Measurements from ENCODE around the gene GTPBP4.
"Not testable (repeated sequence)": the region's sequence is repeated elsewhere in the genome, so short reads cannot be mapped to it uniquely, and the experiment has no call there.

GTPBP4 gene

DNA sequence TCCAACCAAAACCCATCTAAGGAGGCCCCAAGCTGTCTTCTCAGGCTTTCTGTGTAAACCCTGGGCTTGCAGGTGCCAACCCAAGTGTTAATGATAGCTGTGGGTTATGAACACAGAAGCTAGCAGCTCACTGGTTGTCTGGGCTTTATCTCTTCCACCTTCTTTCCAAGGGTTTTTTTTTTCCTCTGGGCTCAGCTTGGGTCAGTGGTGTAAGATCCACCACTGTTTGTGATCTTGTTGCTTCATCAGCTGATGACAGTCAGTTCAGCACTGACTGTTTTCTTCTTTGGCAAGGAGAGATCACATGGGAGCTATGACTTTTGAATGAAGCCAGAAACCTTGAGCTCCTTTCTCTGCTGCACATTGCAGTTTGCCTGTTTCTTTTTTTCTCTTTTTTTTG lies 4.6 kb downstream of the GTPBP4 start:
- no peak for DNase-seq

DNA sequence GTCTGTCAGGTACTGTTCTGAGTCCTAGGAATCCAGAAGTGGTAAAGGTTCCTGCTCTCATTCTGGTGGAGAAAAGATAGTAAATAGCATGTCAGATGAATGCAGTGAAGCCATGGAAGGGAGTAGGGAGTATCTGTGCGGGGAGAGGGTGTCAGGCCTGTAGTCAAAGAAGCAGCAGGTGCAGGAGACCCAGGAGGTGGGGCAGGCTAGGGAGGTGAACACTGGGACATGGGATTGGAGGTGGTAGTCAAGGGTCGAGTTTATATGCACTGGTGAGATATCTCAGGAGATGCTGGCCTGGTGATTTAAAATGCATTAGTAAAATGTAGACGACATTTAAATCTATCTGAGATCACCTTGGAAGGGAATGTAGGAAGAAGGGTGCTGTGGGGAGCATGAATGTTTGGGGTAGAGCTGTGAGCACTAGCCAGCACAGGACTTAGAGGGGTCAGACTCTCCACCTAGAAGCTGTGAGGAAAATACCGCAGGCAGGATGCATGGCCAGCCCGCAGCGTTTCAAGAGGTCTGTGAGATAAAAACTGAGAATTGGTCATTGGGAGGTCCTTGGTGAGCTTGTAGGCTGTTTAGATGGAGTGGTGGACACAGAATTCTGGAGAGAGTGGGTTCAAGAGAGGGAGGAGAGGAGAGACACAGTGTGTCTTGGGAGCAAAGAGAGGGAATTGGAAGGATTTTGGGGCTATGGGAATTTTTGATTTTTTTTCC lies 6.8 kb downstream of the GTPBP4 start:
- no peak for DNase-seq

DNA sequence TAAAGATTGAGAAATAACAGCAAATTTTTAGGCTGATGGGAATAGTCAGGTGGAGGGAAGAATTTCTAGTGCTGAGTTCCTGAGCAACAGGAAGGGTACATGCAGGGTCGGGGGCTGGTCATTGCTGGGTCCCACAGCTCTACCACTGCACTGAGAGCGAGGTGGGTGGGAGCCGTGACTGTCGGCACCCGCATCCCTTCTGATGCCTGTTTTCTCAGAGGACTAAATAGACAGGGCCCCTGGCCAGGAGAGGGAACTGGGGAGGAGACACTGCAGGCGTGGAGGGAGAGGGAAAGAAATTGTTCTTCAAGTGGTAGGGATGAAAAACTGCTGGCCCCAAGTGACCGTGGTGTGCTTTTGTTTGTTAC lies 7.3 kb downstream of the GTPBP4 start:
- no peak for DNase-seq

DNA sequence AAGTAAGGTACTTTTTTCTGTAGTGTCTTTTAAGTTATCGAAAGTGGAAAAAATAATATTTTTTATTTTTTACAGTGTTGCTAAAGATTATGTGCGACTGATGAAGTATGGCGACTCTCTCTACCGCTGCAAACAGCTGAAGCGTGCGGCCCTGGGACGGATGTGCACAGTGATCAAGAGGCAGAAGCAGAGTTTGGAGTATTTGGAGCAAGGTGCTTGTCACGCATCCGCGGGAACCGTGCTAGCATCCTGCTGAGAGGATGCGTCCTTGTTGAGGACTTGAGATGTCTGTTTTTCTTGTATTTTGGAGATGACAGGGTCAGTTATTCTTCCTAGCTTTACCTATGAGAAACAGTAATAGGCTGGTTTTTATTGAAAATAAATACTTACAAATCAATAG lies 7.8 kb downstream of the GTPBP4 start:
- no peak for DNase-seq

DNA sequence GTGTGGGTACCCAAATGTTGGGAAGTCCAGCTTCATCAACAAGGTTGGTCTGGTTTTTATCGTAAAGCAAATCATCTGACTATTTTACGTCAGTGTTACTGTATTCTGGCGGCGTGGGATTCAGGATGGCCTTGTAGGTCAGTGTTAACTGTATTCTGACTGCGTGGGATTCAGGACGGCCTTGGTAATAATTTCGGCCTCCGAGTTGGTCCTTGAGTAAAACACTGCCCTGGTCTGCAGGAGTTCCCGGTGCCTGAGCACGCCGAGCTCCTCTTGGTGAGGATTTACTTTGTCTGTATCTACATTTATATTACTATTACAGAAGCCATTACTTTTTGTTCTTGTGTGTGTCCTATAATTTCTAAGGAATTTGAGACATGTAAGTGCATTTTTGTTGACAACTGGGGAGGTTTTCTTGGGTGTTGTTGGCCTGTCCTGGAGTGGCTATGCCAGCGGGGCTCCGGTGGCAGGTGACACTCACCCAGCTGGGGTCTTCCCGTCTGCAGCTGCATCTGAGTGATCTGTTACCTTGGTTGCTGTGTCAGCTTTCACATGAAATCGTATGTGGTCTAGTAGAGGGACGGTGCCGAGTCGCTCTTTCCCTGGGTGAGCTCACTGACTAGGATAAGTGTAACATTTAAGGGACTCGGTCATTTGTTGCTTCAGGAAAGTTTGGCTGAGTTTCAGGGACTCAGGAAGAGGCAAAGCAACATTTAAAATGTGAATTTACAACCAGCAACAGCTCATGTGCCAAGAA lies 9.2 kb downstream of the GTPBP4 start:
- no peak for DNase-seq

DNA sequence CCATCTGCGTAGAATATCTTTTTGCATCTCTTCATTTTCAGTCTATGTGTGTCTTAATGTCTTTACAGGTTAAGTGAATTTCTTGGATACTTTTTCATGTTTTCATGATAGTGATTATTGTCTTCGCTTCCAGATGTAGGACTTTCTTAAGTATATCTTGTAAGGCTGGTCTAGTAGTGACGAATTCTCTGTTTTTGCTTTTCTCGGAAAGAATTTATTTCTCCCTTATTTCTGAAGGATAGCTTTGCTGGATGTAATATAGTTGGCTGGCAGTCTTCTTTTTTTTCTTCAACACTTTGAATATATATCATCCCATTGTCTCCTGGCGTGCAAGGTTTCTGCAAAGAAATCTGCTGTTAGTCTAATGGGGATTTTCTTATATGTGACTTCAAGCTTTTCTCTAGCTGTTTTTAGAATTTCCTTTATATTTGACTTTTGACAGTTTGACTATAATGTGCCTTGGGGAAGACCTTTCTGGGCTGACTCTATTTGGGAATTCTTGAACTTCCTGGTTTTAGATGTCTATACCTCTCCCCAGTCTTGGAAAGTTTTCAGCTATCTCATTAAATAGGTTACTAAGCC lies 14.3 kb downstream of the GTPBP4 start:
- DNase-seq = no peak

DNA sequence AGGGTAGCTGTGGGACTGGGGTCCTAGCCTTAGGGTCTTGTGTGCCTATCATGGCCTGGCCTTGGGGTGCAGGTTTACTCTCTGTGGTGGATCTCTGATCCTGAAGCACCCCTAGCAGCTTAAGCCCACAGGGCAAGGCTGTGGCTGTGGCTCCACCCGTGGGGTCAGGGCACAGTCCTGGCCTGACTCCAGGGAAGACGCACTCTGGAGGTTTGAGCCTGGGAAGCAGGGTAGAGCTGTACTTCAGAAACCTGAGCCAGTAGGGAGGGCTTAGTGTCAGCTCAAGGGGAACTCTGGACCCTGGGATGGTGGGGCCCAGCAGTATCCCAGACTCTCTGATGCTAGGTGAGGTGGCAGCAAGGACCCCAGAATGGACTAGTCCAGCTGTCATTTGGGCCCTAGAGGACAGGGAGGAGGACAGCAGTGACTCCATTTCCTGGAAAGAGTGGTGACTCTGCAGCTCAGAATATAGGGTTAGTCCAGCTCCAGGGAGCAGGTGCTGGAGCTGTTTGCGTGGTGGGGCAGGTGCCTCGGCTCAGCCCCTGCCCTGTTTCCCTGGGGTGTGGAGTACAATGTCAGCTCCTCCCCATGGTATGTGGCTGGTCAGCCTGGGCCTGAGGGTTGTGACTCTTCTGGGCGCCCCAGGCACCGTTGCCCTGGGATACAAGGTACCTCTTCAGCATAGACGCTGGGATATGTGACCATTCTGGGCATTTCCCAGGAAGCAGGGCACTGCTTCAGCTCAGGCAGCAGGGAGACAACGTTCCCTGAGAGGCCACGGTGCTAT lies 15.8 kb downstream of the GTPBP4 start:
- no peak for DNase-seq

DNA sequence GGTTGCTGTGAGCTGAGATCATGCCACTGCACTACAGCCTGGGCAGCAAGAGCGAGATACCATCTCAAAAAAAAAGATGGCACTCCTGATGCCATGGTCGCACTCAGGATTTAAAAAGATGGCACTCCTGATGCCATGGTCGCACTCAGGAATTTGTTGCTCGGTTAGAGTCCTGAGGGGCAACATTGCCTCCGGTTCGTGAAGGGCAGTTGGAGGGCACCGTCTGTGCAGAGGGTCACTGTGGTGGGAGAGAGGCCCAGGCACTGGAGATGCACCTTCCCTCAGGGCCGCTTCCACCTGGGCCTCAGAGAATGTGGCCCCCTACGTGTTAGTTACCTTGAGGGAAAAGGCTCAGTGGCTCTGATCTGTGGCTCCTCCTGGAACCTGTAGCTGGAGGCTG lies 18.3 kb downstream of the GTPBP4 start:
- no peak for DNase-seq

DNA sequence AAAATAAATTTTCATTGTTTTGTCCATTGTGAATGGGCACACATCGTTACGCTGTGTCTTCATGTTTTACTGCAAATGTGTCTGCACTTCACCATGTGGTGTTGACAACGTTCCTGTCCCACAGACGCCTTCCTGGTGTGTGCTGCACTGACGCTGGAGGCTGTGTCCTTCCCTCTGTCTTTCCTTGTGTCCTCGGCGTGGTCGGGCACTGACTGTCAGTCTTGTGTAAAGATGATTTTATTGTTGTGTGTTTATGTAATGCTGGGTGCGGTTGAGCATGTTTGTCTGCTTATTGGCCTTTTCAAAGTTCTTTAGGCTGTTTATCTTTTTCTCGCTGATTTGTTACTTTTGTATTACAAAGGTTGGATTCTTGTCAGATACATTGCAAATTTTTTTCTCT lies 19.3 kb downstream of the GTPBP4 start:
- DNase-seq = no peak

DNA sequence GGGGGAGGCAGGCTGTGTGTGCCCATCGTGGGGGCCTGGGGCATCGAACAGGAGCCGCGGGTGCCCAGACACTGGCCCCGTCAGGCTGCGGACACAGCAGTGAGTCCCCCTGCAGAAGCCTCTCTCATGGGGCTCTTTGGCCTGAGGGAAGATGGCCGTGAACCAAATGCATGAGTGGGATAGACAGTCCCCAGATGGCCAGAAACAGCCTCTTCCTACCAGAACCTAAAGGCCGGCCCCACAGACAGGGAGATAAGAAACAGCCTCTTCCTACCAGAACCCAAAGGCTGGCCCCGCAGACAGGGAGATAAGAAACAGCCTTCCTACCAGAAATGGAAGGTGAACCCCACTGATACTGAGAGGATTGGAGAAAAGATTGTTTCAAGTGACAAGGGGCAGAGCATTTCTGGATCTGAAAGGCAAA lies 20.8 kb downstream of the GTPBP4 start:
- no peak for DNase-seq

DNA sequence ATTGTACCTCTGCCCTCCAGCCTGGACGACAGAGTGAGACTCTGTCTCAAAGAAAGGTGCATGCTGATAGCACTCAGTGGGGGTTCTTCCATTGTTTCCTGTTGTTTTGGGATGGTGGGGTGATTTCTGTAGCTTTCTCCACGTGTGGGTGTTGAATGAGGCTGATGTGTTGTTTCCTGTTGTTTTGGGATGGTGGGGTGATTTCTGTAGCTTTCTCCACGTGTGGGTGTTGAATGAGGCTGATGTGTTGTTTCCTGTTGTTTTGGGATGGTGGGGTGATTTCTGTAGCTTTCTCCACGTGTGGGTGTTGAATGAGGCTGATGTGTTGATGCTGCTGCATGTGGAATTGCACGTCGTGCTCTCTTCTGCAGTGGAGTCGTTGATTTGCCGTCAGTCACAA lies 21.7 kb downstream of the GTPBP4 start:
- not testable (repeated sequence) for DNase-seq

DNA sequence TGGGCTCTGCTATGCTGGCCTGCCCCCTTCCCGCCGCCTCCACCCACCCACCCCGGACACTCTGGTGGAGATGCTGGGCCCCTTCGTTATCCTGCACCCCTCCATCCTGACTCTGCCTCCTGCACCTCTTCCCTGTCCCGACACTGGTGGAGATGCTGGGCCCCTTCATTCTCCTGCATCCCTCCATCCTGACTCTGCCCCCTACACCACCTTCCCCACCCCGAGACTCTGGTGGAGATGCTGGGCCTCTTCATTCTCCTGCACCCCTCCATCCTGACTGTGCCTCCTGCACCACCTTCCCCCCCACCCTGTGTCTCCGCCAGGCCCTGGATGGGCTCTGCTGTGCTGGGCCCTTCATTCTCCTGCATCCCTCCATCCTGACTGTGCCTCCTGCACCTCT lies 22.5 kb downstream of the GTPBP4 start:
- DNase-seq = no peak

DNA sequence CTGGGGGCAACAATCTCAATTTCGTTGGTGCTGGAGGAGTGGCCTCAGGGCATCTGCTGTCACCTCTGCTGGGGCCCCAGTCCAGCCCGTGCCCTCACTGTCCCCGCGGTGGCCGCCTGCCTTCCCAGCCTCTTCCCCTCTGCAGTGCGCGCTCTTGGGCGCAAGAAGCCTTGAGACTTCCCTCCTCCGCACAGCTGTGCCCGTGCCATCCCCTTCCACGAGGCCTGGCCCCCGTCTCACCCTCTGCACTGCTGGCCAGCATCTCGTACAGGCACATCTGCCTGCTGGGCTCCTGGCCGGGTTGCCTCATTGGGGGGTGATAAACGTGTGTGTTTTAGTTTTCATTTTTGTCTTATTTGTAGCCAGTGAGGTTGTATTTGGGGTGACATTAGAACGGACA lies 23.5 kb downstream of the GTPBP4 start:
- DNase-seq = no peak

DNA sequence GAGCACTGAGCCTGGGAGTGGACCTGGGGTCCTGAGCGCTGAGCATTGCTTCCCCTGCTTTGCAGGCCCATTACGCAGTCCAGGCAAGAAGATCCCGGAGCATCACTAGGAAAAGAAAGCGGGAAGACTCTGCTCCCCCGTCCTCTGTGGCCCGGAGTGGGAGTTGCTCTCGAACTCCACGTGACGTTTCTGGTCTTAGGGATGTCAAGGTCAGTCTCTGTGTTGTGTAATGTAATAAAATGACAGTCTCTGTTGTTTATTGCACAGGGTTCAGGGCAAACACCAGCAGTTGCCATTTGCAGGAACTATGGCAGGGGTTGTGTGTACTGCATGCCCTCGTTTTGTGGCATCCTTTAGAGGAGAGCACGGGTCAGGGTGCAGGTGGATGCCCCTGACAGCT lies 27.5 kb downstream of the GTPBP4 start:
- DNase-seq = no peak

DNA sequence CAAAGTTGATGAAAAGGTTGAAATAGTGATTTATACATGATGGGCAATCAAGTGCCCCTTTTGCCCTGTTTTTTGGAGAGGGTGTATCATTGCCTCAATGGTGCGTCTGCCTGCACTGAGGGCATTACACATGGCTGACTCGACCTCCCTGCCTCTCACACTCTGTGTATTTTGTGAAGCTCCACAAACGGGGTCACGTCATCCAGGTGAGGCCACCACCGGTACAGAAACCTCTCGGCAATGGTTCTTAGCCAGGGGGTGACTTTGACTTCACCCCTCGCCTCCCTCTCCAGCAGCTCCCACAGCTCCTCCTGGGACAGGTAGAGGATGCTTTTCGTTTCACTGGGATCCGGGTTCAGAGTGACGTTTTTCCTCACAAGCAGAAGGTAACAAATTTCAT lies 31.1 kb downstream of the GTPBP4 start:
- no peak for DNase-seq

DNA sequence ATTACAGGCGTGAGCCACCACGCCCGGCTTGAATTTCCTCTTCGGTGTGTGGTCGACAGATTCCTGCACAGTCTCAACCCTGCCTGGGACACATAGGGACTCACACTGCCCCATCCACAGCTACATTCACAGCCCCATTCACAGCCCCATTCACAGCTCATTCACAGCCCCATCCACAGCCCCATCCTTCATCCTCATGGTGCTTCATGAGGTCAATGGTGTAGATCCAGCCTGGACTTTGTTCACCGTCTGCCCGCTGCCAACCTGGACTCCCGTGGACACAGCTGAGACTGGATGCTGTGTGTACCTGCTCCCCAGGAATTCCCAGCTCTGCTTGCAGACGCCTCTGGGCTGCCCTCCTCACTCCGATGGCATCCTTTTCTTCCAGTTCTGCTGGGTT lies 32.2 kb downstream of the GTPBP4 start:
- DNase-seq = no peak

DNA sequence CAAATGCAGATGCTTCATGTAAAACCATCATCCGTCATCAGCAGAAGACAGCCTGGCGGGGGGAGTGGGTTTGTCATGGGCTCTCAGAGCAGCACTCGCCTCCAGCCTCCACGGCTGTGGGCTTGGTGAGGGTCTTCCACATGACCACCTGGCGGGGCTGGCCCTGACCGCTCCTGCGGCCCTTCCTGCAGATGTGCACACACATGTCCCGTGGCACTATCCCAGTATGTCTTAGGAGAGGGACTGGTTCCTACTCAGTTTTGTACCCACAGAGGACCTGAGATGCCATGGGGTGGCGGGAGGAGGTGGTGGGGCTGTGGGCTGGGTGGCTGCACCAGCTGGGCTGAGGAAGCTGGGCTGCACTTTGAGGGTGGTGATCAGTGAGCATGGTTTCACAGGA lies 32.7 kb downstream of the GTPBP4 start:
- DNase-seq = no peak

DNA sequence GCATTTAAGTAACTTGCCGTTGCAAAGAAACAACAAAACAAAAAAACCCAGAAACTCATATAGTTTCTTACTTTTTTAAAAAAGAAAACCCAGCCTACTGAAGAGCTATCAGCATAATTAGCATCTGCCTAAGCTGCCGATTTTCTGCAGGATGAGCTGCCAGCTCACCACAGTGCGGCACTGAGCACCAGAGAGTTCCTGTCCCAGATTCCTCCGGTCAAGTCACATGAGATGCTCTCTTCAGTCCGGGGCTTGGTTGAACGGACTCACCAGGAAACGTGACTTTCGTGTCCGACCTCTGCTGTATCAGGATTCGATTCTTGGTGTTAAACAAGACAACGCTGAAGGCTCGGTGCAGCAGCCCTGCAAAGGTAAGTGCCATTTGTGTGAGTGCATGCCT lies 34.2 kb downstream of the GTPBP4 start:
- DNase-seq = no peak

DNA sequence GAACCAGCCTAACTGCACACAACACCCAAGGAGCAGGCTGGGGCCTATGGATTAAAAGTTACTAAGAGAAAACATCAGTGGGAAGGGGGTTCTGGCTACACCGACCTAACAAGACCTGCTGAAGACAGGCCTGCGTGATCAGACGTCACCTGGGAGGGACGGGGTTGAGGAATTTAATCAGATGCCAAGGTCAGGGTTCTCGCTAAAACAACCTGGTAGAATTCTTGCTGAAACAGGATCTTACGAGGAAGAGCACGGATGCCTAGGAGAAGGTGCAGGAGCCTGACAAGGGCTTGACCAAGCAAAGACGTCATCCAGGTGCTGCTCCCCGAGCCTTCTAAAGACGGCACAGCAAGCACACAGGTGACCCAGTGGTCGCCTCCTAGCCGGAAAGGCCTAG lies 35.9 kb downstream of the GTPBP4 start:
- DNase-seq = no peak

DNA sequence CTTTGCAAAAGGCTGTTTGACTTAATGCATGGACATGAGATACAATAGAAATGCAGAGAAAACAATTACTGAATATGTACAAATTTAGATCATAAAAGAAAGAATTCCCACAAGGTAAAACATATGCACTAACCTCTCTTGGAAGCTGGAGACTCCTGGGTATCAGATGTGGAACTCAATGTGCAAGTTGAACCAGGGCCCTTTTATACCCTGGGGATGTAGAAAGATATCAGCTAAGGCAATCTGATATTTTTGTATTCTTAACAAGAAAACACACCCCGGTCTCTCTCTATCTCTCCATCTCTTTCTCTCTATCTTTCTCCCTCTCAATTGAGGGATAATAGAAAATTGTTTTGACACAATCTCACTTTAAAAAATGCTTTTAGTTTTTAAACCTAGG lies 37.4 kb downstream of the GTPBP4 start, which contains the start of gene IDI2:
Gene IDI2, minus strand, starts transcription at position 177 of the 400 bp plus-strand sequence. CDS start 1,136 bp downstream, outside the sequence.
- no peak for DNase-seq

DNA sequence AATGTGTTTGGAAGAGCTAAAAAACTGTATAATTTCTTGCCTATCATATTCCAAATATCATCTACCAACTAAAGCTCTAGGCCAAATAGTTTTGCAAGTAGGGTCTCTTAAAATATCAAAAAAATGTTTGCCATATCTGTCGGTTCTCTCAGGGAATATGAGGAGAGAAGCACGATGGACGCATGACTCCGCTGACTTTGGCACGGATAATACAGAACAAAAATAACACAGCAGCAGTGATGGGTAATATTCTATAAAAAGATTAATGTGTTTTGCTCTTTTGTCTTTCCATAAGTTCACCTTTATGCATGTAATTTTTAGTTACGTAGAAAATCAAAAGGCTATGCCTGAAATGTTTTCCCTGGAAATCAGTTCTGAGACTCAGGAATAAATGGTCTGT lies 38.3 kb downstream of the GTPBP4 start:
- no peak for DNase-seq

DNA sequence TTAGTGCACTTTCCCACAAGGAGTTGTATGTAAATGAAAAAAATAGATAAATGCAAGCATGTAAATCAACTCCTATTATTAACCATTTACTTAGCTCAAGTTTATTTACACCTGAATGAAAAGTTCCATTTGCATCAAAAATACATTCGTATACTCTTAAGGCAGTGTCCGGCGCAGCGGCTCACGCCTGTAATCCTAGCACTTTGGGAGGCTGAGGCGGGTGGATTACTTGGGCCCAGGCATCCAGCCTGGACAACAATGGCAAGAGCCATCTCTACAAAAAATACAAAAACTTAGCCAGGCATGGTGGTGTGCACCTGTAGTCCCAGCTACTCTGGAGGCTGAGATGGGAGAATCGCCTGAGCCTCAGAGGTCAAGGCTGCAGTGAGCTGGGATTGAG lies 41.6 kb downstream of the GTPBP4 start:
- no peak for DNase-seq

DNA sequence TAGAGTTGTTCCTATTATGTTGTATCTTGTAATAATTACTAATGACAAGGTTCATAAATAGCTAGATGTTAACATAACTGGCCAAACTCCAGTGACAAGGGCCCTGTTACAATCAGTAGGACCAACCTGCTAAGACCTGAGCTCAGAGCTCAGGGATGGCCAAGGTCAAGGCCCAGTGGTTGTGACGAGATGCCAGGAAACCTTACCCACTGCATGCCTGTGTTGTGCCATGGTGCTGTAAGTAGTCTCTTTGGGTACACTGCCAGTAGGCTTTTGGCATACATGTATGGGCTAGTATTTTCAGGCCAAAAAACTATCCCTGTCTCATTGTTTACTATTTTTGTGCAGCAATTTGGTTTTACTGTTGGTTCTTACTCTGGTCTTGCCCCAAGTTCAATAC lies 45.4 kb downstream of the GTPBP4 start:
- no peak for DNase-seq

DNA sequence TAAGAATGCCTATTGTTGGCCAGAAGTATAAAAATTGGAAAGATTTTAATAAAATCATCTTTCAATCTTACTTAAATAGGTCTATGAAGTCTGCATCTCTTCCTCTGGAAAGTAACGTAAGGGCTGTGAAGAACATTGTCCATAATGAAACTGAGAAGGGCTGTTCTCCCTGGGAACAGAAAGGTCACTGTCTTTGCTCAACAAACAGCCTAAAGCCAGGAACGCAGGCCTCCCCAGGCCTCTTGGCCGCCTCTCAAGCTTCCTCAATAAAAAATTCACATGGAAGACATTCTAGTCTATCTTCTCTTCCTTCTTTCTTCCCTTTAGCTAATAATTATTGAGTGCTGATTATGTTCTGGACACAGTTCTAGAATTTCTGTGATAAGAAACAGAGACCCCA lies 46.5 kb downstream of the GTPBP4 start:
- DNase-seq = no peak

Data from CD4-positive, alpha-beta T cell treated with Interferon alpha-2 for 1 hour (primary cell).